HG03159 (cell line): ENCODE data around the gene MRPL55.

Experiments used
- ATAC-seq: cut with Tn5 transposase; IDR thresholded peaks from one replicate; pipeline ENCODE4 v1.9.1; 2021; ENCODE audit warnings: mild to moderate bottlenecking, moderate library complexity; ENCODE audit not compliant: unreplicated experiment

MRPL55 gene

GRCh38 chr1:228073857-228074545, 35.1 kb downstream of the MRPL55 start:
- ATAC-seq = no peak

GRCh38 chr1:228073061-228073856, 35.8 kb downstream of the MRPL55 start:
- no peak for ATAC-seq

GRCh38 chr1:228072658-228073043, 36.4 kb downstream of the MRPL55 start:
- ATAC-seq = no peak

GRCh38 chr1:228071839-228072657, 37.1 kb downstream of the MRPL55 start:
- ATAC-seq = no peak

GRCh38 chr1:228070851-228071250, 38.2 kb downstream of the MRPL55 start:
- no peak for ATAC-seq

GRCh38 chr1:228070173-228070572, 38.9 kb downstream of the MRPL55 start:
- ATAC-seq = no peak

- ATAC-seq = no peak
These were observed 40.7 kb downstream of the MRPL55 start for GRCh38 chr1:228068359-228068758.

GRCh38 chr1:228066891-228067654, 42.0 kb downstream of the MRPL55 start:
- no peak for ATAC-seq

- no peak for ATAC-seq
These were observed 42.7 kb downstream of the MRPL55 start for GRCh38 chr1:228066416-228066815.

GRCh38 chr1:228065543-228066347, 43.4 kb downstream of the MRPL55 start:
- no peak for ATAC-seq

- no peak for ATAC-seq
These were observed 44.2 kb downstream of the MRPL55 start for GRCh38 chr1:228064741-228065542.

- no peak for ATAC-seq
These were observed 44.8 kb downstream of the MRPL55 start for GRCh38 chr1:228064296-228064695.

GRCh38 chr1:228063251-228064191, 45.6 kb downstream of the MRPL55 start:
- no peak for ATAC-seq

GRCh38 chr1:228062812-228063211, 46.3 kb downstream of the MRPL55 start:
- no peak for ATAC-seq

- ATAC-seq = no peak
These were observed 46.9 kb downstream of the MRPL55 start for GRCh38 chr1:228062085-228062791.

GRCh38 chr1:228061411-228062084, 47.6 kb downstream of the MRPL55 start:
- no peak for ATAC-seq
